A375 (cell line): ENCODE data around the gene LSR. TPM values are rescaled to one million over a fixed set of nuclear protein-coding genes. Genes with fewer than 3 reads are reported as not detected.

Experiments used
- total RNA-seq: library from RNA; depleted of rRNA; stranded (reverse); fragments of >200 nt; shearing (Covaris generic); gene quantifications from 2 replicates; pipeline ENCODE4 v1.2.3, GENCODE V29; 2014; rRNA removed

The LSR gene, protein sequence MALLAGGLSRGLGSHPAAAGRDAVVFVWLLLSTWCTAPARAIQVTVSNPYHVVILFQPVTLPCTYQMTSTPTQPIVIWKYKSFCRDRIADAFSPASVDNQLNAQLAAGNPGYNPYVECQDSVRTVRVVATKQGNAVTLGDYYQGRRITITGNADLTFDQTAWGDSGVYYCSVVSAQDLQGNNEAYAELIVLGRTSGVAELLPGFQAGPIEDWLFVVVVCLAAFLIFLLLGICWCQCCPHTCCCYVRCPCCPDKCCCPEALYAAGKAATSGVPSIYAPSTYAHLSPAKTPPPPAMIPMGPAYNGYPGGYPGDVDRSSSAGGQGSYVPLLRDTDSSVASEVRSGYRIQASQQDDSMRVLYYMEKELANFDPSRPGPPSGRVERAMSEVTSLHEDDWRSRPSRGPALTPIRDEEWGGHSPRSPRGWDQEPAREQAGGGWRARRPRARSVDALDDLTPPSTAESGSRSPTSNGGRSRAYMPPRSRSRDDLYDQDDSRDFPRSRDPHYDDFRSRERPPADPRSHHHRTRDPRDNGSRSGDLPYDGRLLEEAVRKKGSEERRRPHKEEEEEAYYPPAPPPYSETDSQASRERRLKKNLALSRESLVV
- total RNA-seq: 3.6 and 4.5 TPM in 2 replicates

DNA sequence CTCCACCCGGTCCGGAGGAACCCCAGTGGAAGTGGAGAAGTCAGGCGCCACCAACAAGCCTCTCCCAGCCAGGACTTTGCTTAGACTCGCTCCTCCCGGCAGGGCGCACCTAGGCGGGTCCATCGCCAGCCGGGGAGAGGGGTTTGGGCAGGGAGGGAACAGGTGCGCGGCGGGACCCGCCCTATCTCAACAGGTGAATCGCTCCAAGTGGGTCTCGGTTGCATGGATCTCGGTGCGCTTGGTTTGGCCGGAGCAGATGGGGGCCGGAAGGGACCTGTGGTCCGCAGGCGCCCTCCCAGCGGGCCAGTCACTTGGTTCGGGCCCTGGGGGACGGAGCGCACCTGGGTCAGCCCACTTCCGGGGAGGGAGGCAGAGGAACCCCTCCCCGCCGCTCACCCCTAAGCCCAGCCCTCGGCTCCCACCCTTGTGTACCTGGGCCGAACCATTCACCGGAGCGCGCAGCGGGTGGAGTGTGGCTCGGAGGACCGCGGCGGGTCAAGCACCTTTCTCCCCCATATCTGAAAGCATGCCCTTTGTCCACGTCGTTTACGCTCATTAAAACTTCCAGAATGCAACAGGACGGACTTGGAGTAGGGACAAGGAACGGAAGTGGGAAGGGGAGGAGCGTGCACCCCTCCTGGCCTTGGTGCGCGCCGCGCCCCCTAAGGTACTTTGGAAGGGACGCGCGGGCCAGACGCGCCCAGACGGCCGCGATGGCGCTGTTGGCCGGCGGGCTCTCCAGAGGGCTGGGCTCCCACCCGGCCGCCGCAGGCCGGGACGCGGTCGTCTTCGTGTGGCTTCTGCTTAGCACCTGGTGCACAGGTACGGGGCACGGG, at the start of gene LSR:
LSR (plus strand) TSS at position 693 of the 836 bp plus-strand sequence; CDS start at position 714, 21 bp downstream.

DNA sequence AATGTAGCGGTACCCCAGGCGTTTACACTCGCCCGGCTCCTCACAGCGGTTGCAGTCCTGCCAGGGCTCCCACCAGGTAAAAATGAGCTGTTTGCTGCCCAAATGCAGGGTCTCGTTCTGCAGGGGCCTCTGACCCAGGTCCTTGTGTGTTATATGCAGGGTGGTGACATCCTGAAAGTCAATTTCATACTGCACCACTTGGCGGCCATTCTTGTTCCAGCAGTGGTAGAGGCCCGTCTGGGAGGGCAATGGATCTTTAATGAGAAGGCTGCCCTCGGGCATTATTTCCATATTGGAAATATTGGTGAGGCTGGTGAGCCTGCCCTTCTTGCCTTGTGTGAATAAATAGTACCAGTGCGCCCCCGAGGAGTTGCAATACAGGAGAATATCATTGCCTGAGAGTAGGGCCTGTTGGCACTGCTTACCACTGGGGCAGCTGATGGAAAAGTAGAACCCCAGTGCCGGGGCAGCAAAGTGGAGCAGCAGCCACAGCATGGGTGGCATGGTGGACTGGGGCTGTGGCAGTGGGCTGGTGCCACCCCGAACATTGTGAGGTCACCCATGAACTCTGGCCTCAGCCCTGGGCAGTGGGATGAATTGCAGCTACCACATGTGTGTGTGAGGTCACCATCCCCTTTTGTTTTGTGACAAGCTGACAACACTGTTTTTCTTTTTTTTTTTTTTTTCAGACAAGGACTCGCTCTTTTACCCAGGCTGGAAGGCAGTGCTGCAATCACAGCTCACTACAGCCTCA, 20.4 kb upstream of the LSR start, which contains the start of gene FAM187B:
FAM187B (minus strand) TSS at position 563 of the 754 bp plus-strand sequence; CDS start at position 504, 59 bp downstream.

DNA sequence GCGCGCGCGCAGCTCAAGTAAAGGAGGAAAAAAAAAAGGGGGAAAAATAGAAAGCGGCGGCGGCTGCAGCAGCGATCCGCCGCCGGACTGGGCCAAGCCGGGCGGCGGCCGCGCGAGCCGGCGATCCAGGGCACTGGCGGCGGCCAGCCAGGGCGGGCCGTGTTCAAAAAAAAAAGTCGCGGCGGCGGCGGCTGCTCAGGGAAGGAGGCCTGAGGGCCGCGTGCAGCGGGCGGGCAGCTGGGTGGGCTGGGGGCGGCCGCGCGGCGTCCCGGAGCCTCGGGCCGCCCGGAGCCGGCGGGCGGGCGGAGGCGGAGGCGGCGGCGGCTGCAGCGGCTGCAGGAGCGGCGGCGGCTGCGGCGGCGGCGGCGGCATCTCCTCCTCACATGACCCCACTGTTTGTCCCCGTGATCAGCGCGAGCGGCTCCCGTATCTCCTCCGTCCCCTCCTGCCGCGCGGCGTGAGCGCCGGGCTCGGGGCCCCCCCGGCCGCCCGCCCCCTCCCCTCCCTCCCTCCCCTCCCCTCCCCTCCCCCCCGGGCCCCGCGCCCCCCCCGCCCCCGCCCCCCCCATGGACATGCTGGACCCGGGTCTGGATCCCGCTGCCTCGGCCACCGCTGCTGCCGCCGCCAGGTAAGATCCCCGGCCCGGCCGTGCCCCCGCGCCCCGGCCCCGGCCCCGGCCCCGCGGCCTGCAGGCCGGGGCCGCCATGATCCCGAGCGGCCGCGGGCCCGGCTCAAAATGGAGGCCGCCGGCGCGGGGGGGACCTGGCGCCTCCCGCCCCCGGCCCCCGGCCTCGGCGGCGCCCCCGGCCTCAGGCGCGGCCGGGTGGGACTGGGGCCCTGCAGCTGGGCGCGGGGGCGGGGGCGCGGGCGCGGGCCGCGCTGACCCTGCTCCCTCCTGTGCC, 20.0 kb downstream of the LSR start, which contains the start of gene USF2:
USF2 (plus strand) TSS at position 427 of the 902 bp plus-strand sequence; CDS start at position 567, 140 bp downstream.

DNA sequence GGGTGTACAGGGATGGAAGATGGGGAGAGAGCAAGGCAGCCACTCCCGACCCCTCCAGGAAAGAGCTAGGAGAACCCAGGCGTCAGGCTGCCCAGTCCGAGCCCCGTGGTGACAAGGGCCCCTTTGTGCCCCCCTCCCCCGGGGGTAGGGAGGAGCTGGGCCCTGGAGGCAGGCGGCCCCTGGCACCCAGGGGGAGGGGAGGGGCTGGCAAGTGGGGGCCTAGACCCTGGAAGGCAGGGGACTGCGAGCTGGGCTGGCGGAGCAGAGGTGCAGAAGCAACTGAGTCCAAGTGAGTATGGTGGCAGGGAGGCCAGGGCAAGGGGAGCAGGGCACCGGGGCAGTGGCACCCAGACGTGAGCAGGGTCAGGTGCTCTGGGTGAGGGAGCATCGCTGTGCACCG, 43.1 kb downstream of the LSR start, which contains the start of gene MAG:
MAG (plus strand) TSS at position 246 of the 400 bp plus-strand sequence. CDS start 3,248 bp downstream, outside the sequence.

Other genes starting within 250 kb of the LSR start
- 39.6 and 45.2 TPM in 2 replicates for gene GRAMD1A, start 248.7 kb upstream of the LSR start, total RNA-seq
- gene SCN1B, start 218.5 kb upstream of the LSR start, total RNA-seq: 5.4 and 5.7 TPM in 2 replicates
- not detected in 2 replicates for gene HPN, start 207.3 kb upstream of the LSR start, total RNA-seq
- 49.6 and 65.0 TPM in 2 replicates for gene FXYD3, start 133.2 kb upstream of the LSR start, total RNA-seq
- 0.64 and 3.0 TPM in 2 replicates for gene LGI4, start 113.9 kb upstream of the LSR start, total RNA-seq
- gene FXYD1, start 110.2 kb upstream of the LSR start, total RNA-seq: 0.56 TPM in 1 of 2 replicates, not detected in the other
- gene FXYD7, start 105.7 kb upstream of the LSR start, total RNA-seq: 0.26 and 2.1 TPM in 2 replicates
- gene FXYD5, start 94.3 kb upstream of the LSR start, total RNA-seq: 143 and 156 TPM in 2 replicates
- gene FAM187B, start 20.3 kb upstream of the LSR start, total RNA-seq: not detected in 2 replicates
- gene USF2, start 20.0 kb downstream of the LSR start, total RNA-seq: 160 and 166 TPM in 2 replicates
- 1.2 TPM in 1 of 2 replicates, not detected in the other for gene HAMP, start 33.5 kb downstream of the LSR start, total RNA-seq
- 1.3 TPM in 1 of 2 replicates, not detected in the other for gene MAG, start 43.2 kb downstream of the LSR start, total RNA-seq
- gene CD22, start 80.2 kb downstream of the LSR start, total RNA-seq: 8.2 and 11.6 TPM in 2 replicates
- gene FFAR1, start 98.9 kb downstream of the LSR start, total RNA-seq: 0.16 TPM in 1 of 2 replicates, not detected in the other
- not detected in 2 replicates for gene FFAR3, start 109.5 kb downstream of the LSR start, total RNA-seq
- gene GPR42, start 122.1 kb downstream of the LSR start, total RNA-seq: not detected in 2 replicates
- gene FFAR2, start 199.3 kb downstream of the LSR start, total RNA-seq: not detected in 2 replicates
- not detected in 2 replicates for gene KRTDAP, start 241.5 kb downstream of the LSR start, total RNA-seq